Measurements from ENCODE around the gene PIMREG.
A peak's percentile ranks its signal among the peaks of the same experiment; 100 is the strongest.

The PIMREG gene

DNA sequence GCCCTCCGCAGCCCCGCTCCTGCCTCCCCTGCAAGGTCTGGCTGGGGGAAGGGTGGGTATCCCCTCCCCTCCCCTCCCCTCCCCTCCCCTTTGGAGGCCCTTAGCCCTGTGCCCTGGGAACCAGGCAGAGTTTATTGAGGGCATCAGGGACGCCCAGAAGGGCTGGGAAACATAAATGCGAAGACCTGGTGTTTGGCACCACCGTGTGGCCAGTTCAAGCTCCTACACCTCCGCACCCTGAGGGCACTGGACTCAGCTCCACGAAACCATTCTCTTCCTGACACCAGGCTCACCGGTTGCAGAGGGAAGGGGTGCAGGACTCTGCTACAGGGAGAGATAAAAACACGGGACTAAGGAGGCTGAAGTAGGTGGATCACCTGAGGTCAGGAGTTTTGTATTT, 8.3 kb upstream of the PIMREG start:
- H3K9ac ChIP-seq (ENCODE audit: low read depth, low read length, poor library complexity, severe bottlenecking) = no peak overlapping the region
- H3K4me1 ChIP-seq (ENCODE audit: insufficient read depth, low read length, poor library complexity, severe bottlenecking) = no peaks in the 10 kb centered on the region
- H3K4me3 ChIP-seq (ENCODE audit: low read length, poor library complexity, severe bottlenecking) = no peak overlapping the region
- no peaks in the 10 kb centered on the region for H3K27me3 ChIP-seq (ENCODE audit: insufficient read depth, low read length, poor library complexity, severe bottlenecking)
- peak overlapping the region; percentile 2; the same call in 1 of the 2 replicates for H2AFZ ChIP-seq (ENCODE audit: low read length)
- TF ChIP-seq EZH2phosphoT487 (IDR thresholded peaks at IDR 0.05; ENCODE audit: borderline replicate concordance) = no peak
- TF ChIP-seq, protein P1, sequence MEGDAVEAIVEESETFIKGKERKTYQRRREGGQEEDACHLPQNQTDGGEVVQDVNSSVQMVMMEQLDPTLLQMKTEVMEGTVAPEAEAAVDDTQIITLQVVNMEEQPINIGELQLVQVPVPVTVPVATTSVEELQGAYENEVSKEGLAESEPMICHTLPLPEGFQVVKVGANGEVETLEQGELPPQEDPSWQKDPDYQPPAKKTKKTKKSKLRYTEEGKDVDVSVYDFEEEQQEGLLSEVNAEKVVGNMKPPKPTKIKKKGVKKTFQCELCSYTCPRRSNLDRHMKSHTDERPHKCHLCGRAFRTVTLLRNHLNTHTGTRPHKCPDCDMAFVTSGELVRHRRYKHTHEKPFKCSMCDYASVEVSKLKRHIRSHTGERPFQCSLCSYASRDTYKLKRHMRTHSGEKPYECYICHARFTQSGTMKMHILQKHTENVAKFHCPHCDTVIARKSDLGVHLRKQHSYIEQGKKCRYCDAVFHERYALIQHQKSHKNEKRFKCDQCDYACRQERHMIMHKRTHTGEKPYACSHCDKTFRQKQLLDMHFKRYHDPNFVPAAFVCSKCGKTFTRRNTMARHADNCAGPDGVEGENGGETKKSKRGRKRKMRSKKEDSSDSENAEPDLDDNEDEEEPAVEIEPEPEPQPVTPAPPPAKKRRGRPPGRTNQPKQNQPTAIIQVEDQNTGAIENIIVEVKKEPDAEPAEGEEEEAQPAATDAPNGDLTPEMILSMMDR (conservative IDR thresholded peaks at IDR 0.05; ENCODE audit: low read length) = peak; percentile 80
- H3K9me3 ChIP-seq (ENCODE audit: insufficient read depth, low read depth, low read length) = 0 out of 2 replicates have a peak, but pooled peaks cover under 1% of the 10 kb centered on the region
- no peaks in the 10 kb centered on the region for H3F3A ChIP-seq (ENCODE audit: low read depth)
- no peak overlapping the region for H3K4me2 ChIP-seq (ENCODE audit: low read depth, low read length, poor library complexity, severe bottlenecking)
- no peaks in the 10 kb centered on the region for H3K36me3 ChIP-seq (ENCODE audit: insufficient read depth, low read length)
- H3K79me2 ChIP-seq (ENCODE audit: insufficient read depth, low read length) = no peaks in the 10 kb centered on the region
- H4K20me1 ChIP-seq (ENCODE audit: insufficient read depth, low read length, poor library complexity, severe bottlenecking) = no peaks in the 10 kb centered on the region
- no peaks in the 10 kb centered on the region for H3K9me2 ChIP-seq (replicated peaks; ENCODE audit: low read depth, low read length)

DNA sequence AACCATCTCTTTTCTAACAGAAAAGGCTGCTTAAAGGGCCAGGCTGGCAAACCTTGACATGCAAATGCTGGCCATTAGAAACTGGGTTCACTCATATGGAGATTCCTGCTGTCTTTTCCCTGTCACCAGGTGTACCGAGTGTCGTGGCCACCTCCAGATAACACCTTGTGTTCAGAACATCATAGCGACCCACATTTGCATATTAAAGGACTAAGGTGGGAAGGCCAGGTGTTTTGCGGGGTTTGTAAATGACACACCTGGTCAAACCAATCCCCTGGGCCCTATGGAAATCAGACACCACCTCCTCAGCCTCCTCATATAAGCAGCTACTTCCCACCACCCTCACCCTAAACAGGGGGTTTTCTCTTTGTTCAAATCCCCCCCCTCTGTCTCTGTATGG, 6.8 kb upstream of the PIMREG start:
- Histone ChIP-seq H3K9me2 (replicated peaks; ENCODE audit: low read depth, low read length) (no peaks in the 10 kb centered on the region), H3K9me3 (ENCODE audit: insufficient read depth, low read depth, low read length) (no peaks in the 10 kb centered on the region), H2AFZ (ENCODE audit: low read length) (no peak overlapping the region), H3K36me3 (ENCODE audit: insufficient read depth, low read length) (no peaks in the 10 kb centered on the region), H4K20me1 (ENCODE audit: insufficient read depth, low read length, poor library complexity, severe bottlenecking) (no peaks in the 10 kb centered on the region), H3K4me3 (ENCODE audit: low read length, poor library complexity, severe bottlenecking) (no peak overlapping the region), H3F3A (ENCODE audit: low read depth) (no peaks in the 10 kb centered on the region), H3K79me2 (ENCODE audit: insufficient read depth, low read length) (no peaks in the 10 kb centered on the region), H3K9ac (ENCODE audit: low read depth, low read length, poor library complexity, severe bottlenecking) (no peak overlapping the region), H3K4me2 (ENCODE audit: low read depth, low read length, poor library complexity, severe bottlenecking) (no peak overlapping the region), H3K27me3 (ENCODE audit: insufficient read depth, low read length, poor library complexity, severe bottlenecking) (no peaks in the 10 kb centered on the region), H3K4me1 (ENCODE audit: insufficient read depth, low read length, poor library complexity, severe bottlenecking) (no peaks in the 10 kb centered on the region)
- TF ChIP-seq, protein P1 (conservative IDR thresholded peaks at IDR 0.05; ENCODE audit: low read length) = no peak
- no peak for TF ChIP-seq EZH2phosphoT487 (IDR thresholded peaks at IDR 0.05; ENCODE audit: borderline replicate concordance)

DNA sequence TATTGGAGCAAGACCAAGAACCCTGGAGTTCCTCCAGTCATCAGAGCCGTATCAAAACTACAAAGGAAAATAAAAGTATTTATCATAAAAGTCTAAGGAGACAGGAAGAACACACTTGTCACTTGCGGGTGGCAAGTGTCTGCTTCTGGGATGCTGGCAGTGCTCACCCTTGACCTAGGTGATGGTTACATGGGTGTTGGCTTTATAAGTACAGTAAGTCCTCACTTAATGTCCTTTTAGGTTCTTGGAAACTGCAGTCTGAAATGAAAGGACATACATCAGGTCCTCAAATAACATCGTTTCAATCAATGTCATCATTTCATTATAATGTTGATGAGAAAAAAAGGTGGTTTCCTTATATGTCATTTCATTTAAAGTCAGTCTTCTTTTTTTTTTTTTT, 6.3 kb upstream of the PIMREG start:
- no peak overlapping the region for H3K4me2 ChIP-seq (ENCODE audit: low read depth, low read length, poor library complexity, severe bottlenecking)
- H4K20me1 ChIP-seq (ENCODE audit: insufficient read depth, low read length, poor library complexity, severe bottlenecking) = no peaks in the 10 kb centered on the region
- H3K9ac ChIP-seq (ENCODE audit: low read depth, low read length, poor library complexity, severe bottlenecking) = no peak overlapping the region
- H3K4me1 ChIP-seq (ENCODE audit: insufficient read depth, low read length, poor library complexity, severe bottlenecking) = no peaks in the 10 kb centered on the region
- no peak overlapping the region for H2AFZ ChIP-seq (ENCODE audit: low read length)
- no peak overlapping the region for H3K4me3 ChIP-seq (ENCODE audit: low read length, poor library complexity, severe bottlenecking)
- H3K9me2 ChIP-seq (replicated peaks; ENCODE audit: low read depth, low read length) = no peaks in the 10 kb centered on the region
- no peaks in the 10 kb centered on the region for H3K79me2 ChIP-seq (ENCODE audit: insufficient read depth, low read length)
- no peaks in the 10 kb centered on the region for H3K36me3 ChIP-seq (ENCODE audit: insufficient read depth, low read length)
- H3K9me3 ChIP-seq (ENCODE audit: insufficient read depth, low read depth, low read length) = no peaks in the 10 kb centered on the region
- no peak for TF ChIP-seq EZH2phosphoT487 (IDR thresholded peaks at IDR 0.05; ENCODE audit: borderline replicate concordance)
- TF ChIP-seq, protein P1 (conservative IDR thresholded peaks at IDR 0.05; ENCODE audit: low read length) = no peak
- no peaks in the 10 kb centered on the region for H3F3A ChIP-seq (ENCODE audit: low read depth)
- H3K27me3 ChIP-seq (ENCODE audit: insufficient read depth, low read length, poor library complexity, severe bottlenecking) = no peaks in the 10 kb centered on the region

Data from Loucy (cell line).